GM12878 (cell line): ENCODE measurements around the gene NR2E3. TPM values are rescaled to one million over a fixed set of nuclear protein-coding genes. Genes with fewer than 3 reads are reported as not detected.

Experiments used
- ATAC-seq: fragments of 200-7000 bp; cut with Tn5 transposase; 3 replicates; pipeline ENCODE4 v1.9.1; 2020; ENCODE audit warnings: mild to moderate bottlenecking, moderate library complexity
- BruUV-seq: library from RNA; stranded (reverse); fragments of 400-500 nt; replicated peaks from 2 replicates; lab custom pipeline; 2021; lab: Mats Ljungman, UMichigan
- CTCF ChIA-PET: fragments of 300-600 bp; sonication (Branson Sonifier 250); formaldehyde crosslinking; extraction: SDS; loops from one replicate; lab custom pipeline; 2021; ENCODE audit warnings: inconsistent platforms; lab: Yijun Ruan, JAX
- POLR2A ChIA-PET: fragments of 350-600 bp; formaldehyde crosslinking; extraction: SDS; loops from one replicate; lab custom pipeline; 2021; ENCODE audit warnings: inconsistent platforms; lab: Charles Lee
- RAD21 ChIA-PET: fragments of 300-600 bp; sonication (Branson Sonifier 250); formaldehyde crosslinking; loops from one replicate; lab custom pipeline; 2023; ENCODE audit warnings: antibody characterized with exemption; ENCODE audit not compliant: unreplicated experiment; lab: Charles Lee
- SMC1A ChIA-PET: fragments of 300-600 bp; sonication (Branson Sonifier 250); formaldehyde crosslinking; loops from one replicate; lab custom pipeline; 2023; ENCODE audit not compliant: unreplicated experiment, uncharacterized antibody; lab: Charles Lee
- DNase-seq: peaks from one replicate; pipeline ENCODE4 v3.0.0-alpha.2; 2011; ENCODE audit warnings: low read depth, low spot score
- FAIRE-seq: peaks from 3 replicates; lab custom pipeline; 2011; peaks lifted over from hg19 to GRCh38; lab: Jason Lieb, UNC
- H2AFZ ChIP-seq: 2 replicates; pipeline ENCODE4 v1.6.0; 2011; ENCODE audit warnings: low read depth, low read length, control low read depth; ENCODE audit not compliant: control insufficient read depth
- H3K27ac ChIP-seq: 2 replicates; pipeline ENCODE4 v1.5.1; 2011; ENCODE audit warnings: control low read depth; ENCODE audit not compliant: control insufficient read depth, insufficient read depth
- H3K27me3 ChIP-seq, 2 experiments: replicated peaks in 1 of 2; 2 replicates each; pipeline versions ENCODE4 v1.6.0 to v1.6.1; 2011; ENCODE audit warnings: low read length in 1 of 2; ENCODE audit not compliant: control insufficient read depth in 2 of 2, insufficient read depth in 2 of 2
- H3K36me3 ChIP-seq, 2 experiments: 2 replicates each; pipeline ENCODE4 v1.5.1; 2011; ENCODE audit warnings: low read length in 1 of 2; ENCODE audit not compliant: control insufficient read depth in 2 of 2, insufficient read depth in 2 of 2
- H3K4me1 ChIP-seq: 2 replicates; pipeline ENCODE4 v1.6.1; 2011; ENCODE audit warnings: mild to moderate bottlenecking, low read length, moderate library complexity, mixed read lengths; ENCODE audit not compliant: control insufficient read depth, insufficient read depth
- H3K4me2 ChIP-seq: 2 replicates; pipeline ENCODE4 v1.6.0; 2011; ENCODE audit warnings: control low read depth; ENCODE audit not compliant: control insufficient read depth, insufficient read depth
- H3K4me3 ChIP-seq: fragments of 200-600 bp; sonication (generic); 2 replicates; pipeline ENCODE4 v1.5.1; 2016
- H3K79me2 ChIP-seq: 2 replicates; pipeline ENCODE4 v1.6.0; 2011; ENCODE audit warnings: low read length; ENCODE audit not compliant: control insufficient read depth, insufficient read depth
- H3K9ac ChIP-seq: 2 replicates; pipeline ENCODE4 v1.8.0; 2011; ENCODE audit warnings: low read length, control low read depth, mixed read lengths; ENCODE audit not compliant: control insufficient read depth, insufficient read depth
- H3K9me3 ChIP-seq: replicated peaks from 3 replicates; pipeline ENCODE4 v1.5.1; 2011; ENCODE audit warnings: mild to moderate bottlenecking, low read length; ENCODE audit not compliant: control insufficient read depth, insufficient read depth
- H4K20me1 ChIP-seq: 2 replicates; pipeline ENCODE4 v1.6.0; 2011; ENCODE audit not compliant: control insufficient read depth, insufficient read depth
- BRCA1 ChIP-seq: IDR thresholded peaks from 2 replicates; pipeline ENCODE4 v1.6.1; 2011; ENCODE audit warnings: low read depth, low read length, improper control_type of control experiment
- CREB1 ChIP-seq: IDR thresholded peaks from 2 replicates; pipeline ENCODE4 v1.6.1; 2012; ENCODE audit warnings: low read depth, mild to moderate bottlenecking, inconsistent platforms
- GATAD2B ChIP-seq: fragments of 450-650 bp; conservative IDR thresholded peaks from 2 replicates; pipeline ENCODE4 v1.6.1; 2017; ENCODE audit warnings: low read depth, mild to moderate bottlenecking, moderate library complexity
- HCFC1 ChIP-seq: fragments of 150-350 bp; IDR thresholded peaks from 2 replicates; pipeline ENCODE4 v1.6.1; 2014; ENCODE audit warnings: low read length
- KLF5 ChIP-seq: fragments of 450-650 bp; IDR thresholded peaks from 2 replicates; pipeline ENCODE4 v1.6.1; 2014; ENCODE audit warnings: mild to moderate bottlenecking; ENCODE audit not compliant: partially characterized antibody
- LARP7 ChIP-seq: fragments of 450-650 bp; IDR thresholded peaks from 2 replicates; pipeline ENCODE4 v1.6.1; 2017; ENCODE audit warnings: mild to moderate bottlenecking
- MLLT1 ChIP-seq: fragments of 450-650 bp; IDR thresholded peaks from 2 replicates; pipeline ENCODE4 v1.6.1; 2016; ENCODE audit warnings: mild to moderate bottlenecking
- MTA3 ChIP-seq: IDR thresholded peaks from 2 replicates; pipeline ENCODE4 v1.6.1; 2012; ENCODE audit warnings: low read length, inconsistent platforms, borderline replicate concordance
- POLR2AphosphoS2 ChIP-seq: IDR thresholded peaks from 2 replicates; pipeline ENCODE4 v1.6.1; 2011; ENCODE audit warnings: low read depth, mild to moderate bottlenecking, low read length, improper control_type of control experiment, moderate library complexity
- POLR2AphosphoS5 ChIP-seq: IDR thresholded peaks from 2 replicates; pipeline ENCODE4 v1.6.1; 2011; ENCODE audit warnings: mild to moderate bottlenecking, low read length, inconsistent platforms
- RUNX3 ChIP-seq: IDR thresholded peaks from 2 replicates; pipeline ENCODE4 v1.6.1; 2012; ENCODE audit warnings: low read length, inconsistent platforms
- SIX5 ChIP-seq: IDR thresholded peaks from 2 replicates; pipeline ENCODE4 v1.6.1; 2011; ENCODE audit warnings: mild to moderate bottlenecking, low read depth, low read length, moderate library complexity; ENCODE audit not compliant: severe bottlenecking
- SMAD5 ChIP-seq: IDR thresholded peaks from 2 replicates; pipeline ENCODE4 v1.6.1; 2016; ENCODE audit warnings: antibody characterized with exemption, low read depth
- SPI1 ChIP-seq: IDR thresholded peaks from 2 replicates; pipeline ENCODE4 v1.6.1; 2011; ENCODE audit warnings: low read depth, mild to moderate bottlenecking, low read length, moderate library complexity, borderline replicate concordance; ENCODE audit not compliant: insufficient read depth
- SREBF1 ChIP-seq: IDR thresholded peaks from 2 replicates; pipeline ENCODE4 v1.6.1; 2012; ENCODE audit warnings: mild to moderate bottlenecking, low read length
- SUZ12 ChIP-seq: fragments of 200-600 bp; sonication (generic); IDR thresholded peaks from one replicate; pipeline ENCODE4 v1.6.1; 2018; ENCODE audit warnings: antibody characterized with exemption, mild to moderate bottlenecking; ENCODE audit not compliant: unreplicated experiment
- TAF1 ChIP-seq: IDR thresholded peaks from 2 replicates; pipeline ENCODE4 v1.6.1; 2011; ENCODE audit warnings: mild to moderate bottlenecking, low read depth, low read length, borderline replicate concordance
- YBX1 ChIP-seq: fragments of 450-650 bp; IDR thresholded peaks from 2 replicates; pipeline ENCODE4 v1.6.1; 2016; ENCODE audit warnings: antibody characterized with exemption
- ZNF217 ChIP-seq: fragments of 450-650 bp; IDR thresholded peaks from 2 replicates; pipeline ENCODE4 v1.6.1; 2017; ENCODE audit warnings: antibody characterized with exemption, mild to moderate bottlenecking
- ZNF384 ChIP-seq: IDR thresholded peaks from 2 replicates; pipeline ENCODE4 v1.6.1; 2012; ENCODE audit warnings: low read depth, mild to moderate bottlenecking, low read length, improper control_type of control experiment, borderline replicate concordance
- WGBS: methylation state at CpG from one replicate; pipeline ENCODE4 v1.1.6; 2016; ENCODE audit warnings: low lambda C conversion rate; ENCODE audit not compliant: insufficient replicate concordance, insufficient coverage; ENCODE audit errors: missing lambda C conversion rate; 5-methylcytosine and 5-hydroxymethylcytosine counted together
- in situ Hi-C: fragments of 300-500 bp; cut with MboI; formaldehyde crosslinking; loops from 9 replicates; pipeline ENCODE4 v1.14.3; 2018; ENCODE audit warnings: mixed read lengths
- intact Hi-C: fragments of 100-400 bp; cut with micrococcal nuclease; formaldehyde crosslinking; loops from one replicate; pipeline ENCODE4 v1.14.2; 2022; ENCODE audit not compliant: unreplicated experiment
- polyA plus RNA-seq, 11 experiments: library from polyadenylated mRNA; depleted of rRNA in 4 of 11; unstranded in 6 of 11; stranded (reverse) in 5 of 11; fragments of >200 nt; fragmentation: Nextera tagmentation in 4 of 11; fragmentation: Illumina TruSeq in 1 of 11; extraction: Ambion mirVana in 4 of 11; extraction: Trizol in 1 of 11; gene quantifications; 1 replicate in 1 of 11; 2 replicates in 10 of 11; pipeline versions ENCODE4 v1.2.1 to v1.2.3, GENCODE V29; 2011 to 2016; ENCODE audit warnings: inconsistent platforms in 2 of 11, missing spikeins in 2 of 11, low read depth in 1 of 11
- total RNA-seq, 4 experiments: library from RNA; depleted of rRNA in 3 of 4; stranded (reverse); fragments of >200 nt in 3 of 4; fragmentation: Illumina TruSeq in 1 of 4; extraction: Trizol in 1 of 4; gene quantifications; 2 replicates each; pipeline versions ENCODE4 v1.2.1 to v1.2.3, GENCODE V29; 2013 to 2021

The NR2E3 gene
- total and polyA plus RNA-seq, 10 of the 15 experiments (the other 5 are each of a cell fraction or from before 2014, with no cell fraction given), result 0.05 to 0.11 (median 0.11) TPM; not detected in 7

GRCh38 chr15:71777216-71777943 is 33.0 kb upstream of the NR2E3 start:
- no peak for FAIRE-seq
- no TSS peak for BruUV-seq
- RAD21 ChIA-PET, result interaction anchor here (0.6 to 1.1 kb wide), 2 partner anchors 34 to 381 kb away, joined by 3 to 4 read pairs; no protein-coding TSS in a partner anchor

More at GRCh38 chr15:71777216-71777943, 33.0 kb upstream of the NR2E3 start:
- Histone ChIP-seq H3K4me3 (no peak overlapping the region), H3K4me1 (peaks cover 18% of the 10 kb centered on the region)
- POLR2A ChIA-PET, result no interaction called here
- TF ChIP-seq CREB1 (no peak), ZNF217 (no peak), BRCA1 (no peak), LARP7 (no peak), YBX1 (no peak), MLLT1 (no peak), TAF1 (no peak), HCFC1 (no peak), SPI1 (no peak), SMAD5 (no peak), MTA3 (no peak), ZNF384 (no peak), POLR2AphosphoS5 (no peak), POLR2AphosphoS2 (no peak), SREBF1 (no peak), SUZ12 (no peak), RUNX3 (no peak), GATAD2B (no peak), KLF5 (no peak), SIX5 (no peak)
- TF ChIP-seq, all 136 proteins: peak for 0
- intact Hi-C loops (no loop called here), in situ Hi-C loops (no loop called here)
- whole genome bisulfite sequencing, result 73% methylated on average over 16 of the region's 16 CpGs
- H2AFZ ChIP-seq, result no peak overlapping the region
- H3K9me3 ChIP-seq, result no peaks in the 10 kb centered on the region
- no peak for ATAC-seq
- no peaks in the 10 kb centered on the region for H3K27me3 ChIP-seq
- ChIA-PET CTCF (interaction anchor here (0.8 to 4.1 kb wide), 5 partner anchors 11 to 379 kb away, joined by 3 to 26 read pairs (median 4); no protein-coding TSS in a partner anchor), SMC1A (interaction anchor here (1.3 kb wide), 1 partner anchor 25 kb away, joined by 4 read pairs; no protein-coding TSS in a partner anchor)
- no peaks in the 10 kb centered on the region for H3K79me2 ChIP-seq
- no peaks in the 10 kb centered on the region for H3K36me3 ChIP-seq
- no peak overlapping the region for H3K9ac ChIP-seq
- H3K4me2 ChIP-seq, result no peak overlapping the region
- H4K20me1 ChIP-seq, result no peaks in the 10 kb centered on the region
- DNase-seq, result no peak
- no peak overlapping the region for H3K27ac ChIP-seq
